ENCODE measurements around the gene MLXIP.

MLXIP gene

DNA sequence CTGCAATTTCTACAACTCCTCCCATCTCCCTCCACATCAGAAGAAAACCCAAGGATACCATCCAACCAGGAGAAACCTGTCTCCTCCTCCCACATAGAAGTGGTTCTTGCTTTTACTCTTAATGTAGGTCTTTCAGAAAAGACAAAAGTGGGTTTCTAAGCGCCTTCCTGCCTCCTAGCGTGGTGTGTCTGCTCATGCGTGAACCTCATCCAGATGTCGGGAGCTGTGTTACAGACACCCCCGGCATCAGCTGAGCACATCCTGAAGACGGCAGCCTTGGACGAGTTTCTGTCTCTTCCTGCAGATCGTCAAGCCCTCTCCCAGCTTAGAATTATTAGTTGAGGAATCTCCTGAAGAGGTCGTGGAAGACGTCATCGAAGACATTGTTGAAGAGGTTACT, 113.9 kb downstream of the MLXIP start:
- no peak for DNase-seq

DNA sequence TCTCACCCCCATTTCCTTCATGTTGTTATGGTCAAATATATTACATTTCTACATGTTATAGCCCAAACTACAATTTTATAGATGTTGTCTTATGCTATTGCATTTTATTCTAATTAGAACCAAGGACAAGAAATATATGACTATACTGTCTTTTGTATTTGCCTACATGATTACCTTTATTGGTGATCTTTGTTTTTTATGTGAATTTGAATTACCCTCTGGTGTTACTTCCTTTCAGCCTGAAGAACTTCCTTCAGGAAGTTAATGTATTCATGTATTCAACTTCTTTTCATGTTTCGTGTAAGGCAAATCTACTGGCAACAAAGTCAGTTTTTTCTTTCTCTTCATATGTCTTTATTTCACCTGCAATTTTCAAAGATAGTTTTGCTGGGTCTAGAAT, 116.2 kb downstream of the MLXIP start:
- no peak for DNase-seq

DNA sequence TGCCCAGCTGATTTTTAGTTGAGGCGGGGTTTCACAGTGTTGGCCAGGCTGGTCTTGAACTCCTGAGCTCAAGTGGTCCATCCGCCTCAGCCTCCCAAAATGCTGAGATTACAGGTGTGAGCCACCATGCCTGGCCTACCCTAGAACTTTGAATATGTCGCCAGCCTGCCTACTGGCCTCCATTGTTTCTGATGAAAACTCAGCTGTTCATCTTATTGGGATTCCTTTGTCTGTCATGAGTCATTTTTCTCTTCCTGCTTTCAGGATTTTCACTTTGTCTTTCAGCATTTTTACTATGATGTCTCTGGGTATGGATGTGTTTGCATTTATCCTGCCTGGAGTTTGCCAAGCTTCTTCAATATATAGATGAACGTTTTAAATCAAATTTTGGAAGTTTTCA, 116.8 kb downstream of the MLXIP start:
- DNase-seq = no peak
